ENCODE results near the gene COBL. TPM values are rescaled to one million over a fixed set of nuclear protein-coding genes. Genes with fewer than 3 reads are reported as not detected.

The COBL gene
- total RNA-seq, 2 experiments from 2014 or later = not detected

GRCh38 chr7:51344406-51345138 lies 28.0 kb upstream of the COBL start:
- DNase-seq (no peak), ATAC-seq (ENCODE audit: low read depth) (no peak)
- no peaks in the 10 kb centered on the region for H3K9me3 Mint-ChIP-seq
- H3K27ac Mint-ChIP-seq = no peak overlapping the region
- H3K27me3 Mint-ChIP-seq = peaks cover 7% of the 10 kb centered on the region
- POLR2A ChIA-PET = no interaction called here
- H3K4me1 Mint-ChIP-seq = no peaks in the 10 kb centered on the region
- no peak overlapping the region for H3K4me3 Mint-ChIP-seq
- no peaks in the 10 kb centered on the region for H3K36me3 Mint-ChIP-seq

- Mint-ChIP-seq H3K36me3 (no peaks in the 10 kb centered on the region), H3K27me3 (peaks cover 5% of the 10 kb centered on the region), H3K9me3 (no peaks in the 10 kb centered on the region), H3K4me1 (no peaks in the 10 kb centered on the region), H3K27ac (no peak overlapping the region), H3K4me3 (no peak overlapping the region)
- ATAC-seq (ENCODE audit: low read depth) (no peak), DNase-seq (no peak)
- POLR2A ChIA-PET = no interaction called here
Observed at GRCh38 chr7:51340936-51341335, 24.3 kb upstream of the COBL start.

GRCh38 chr7:51340029-51340838 lies 23.6 kb upstream of the COBL start:
- POLR2A ChIA-PET = no interaction called here
- Mint-ChIP-seq H3K4me3 (no peak overlapping the region), H3K27me3 (peaks cover 3% of the 10 kb centered on the region), H3K36me3 (no peaks in the 10 kb centered on the region), H3K9me3 (no peaks in the 10 kb centered on the region), H3K4me1 (no peaks in the 10 kb centered on the region), H3K27ac (no peak overlapping the region)
- DNase-seq = no peak
- no peak for ATAC-seq (ENCODE audit: low read depth)

- Mint-ChIP-seq H3K36me3 (no peaks in the 10 kb centered on the region), H3K4me1 (no peaks in the 10 kb centered on the region), H3K4me3 (no peak overlapping the region), H3K9me3 (no peaks in the 10 kb centered on the region), H3K27ac (no peak overlapping the region), H3K27me3 (no peaks in the 10 kb centered on the region)
- no peak for ATAC-seq (ENCODE audit: low read depth)
- POLR2A ChIA-PET = no interaction called here
- no peak for DNase-seq
Observed at GRCh38 chr7:51335057-51335456, 18.4 kb upstream of the COBL start.

- POLR2A ChIA-PET = no interaction called here
- DNase-seq (no peak), ATAC-seq (ENCODE audit: low read depth) (no peak)
- Mint-ChIP-seq H3K4me1 (no peaks in the 10 kb centered on the region), H3K27ac (no peak overlapping the region), H3K9me3 (no peaks in the 10 kb centered on the region), H3K36me3 (no peaks in the 10 kb centered on the region), H3K27me3 (no peaks in the 10 kb centered on the region), H3K4me3 (no peak overlapping the region)
Observed at GRCh38 chr7:51329696-51330263, 13.2 kb upstream of the COBL start.

GRCh38 chr7:51328351-51328801 lies 11.8 kb upstream of the COBL start:
- Mint-ChIP-seq H3K9me3 (no peaks in the 10 kb centered on the region), H3K27me3 (no peaks in the 10 kb centered on the region), H3K36me3 (no peaks in the 10 kb centered on the region), H3K27ac (no peak overlapping the region), H3K4me3 (no peak overlapping the region), H3K4me1 (no peaks in the 10 kb centered on the region)
- ATAC-seq (ENCODE audit: low read depth) (no peak), DNase-seq (no peak)
- POLR2A ChIA-PET = no interaction called here

- POLR2A ChIA-PET = no interaction called here
- ATAC-seq (ENCODE audit: low read depth) (no peak), DNase-seq (no peak)
- Mint-ChIP-seq H3K27ac (no peak overlapping the region), H3K36me3 (no peaks in the 10 kb centered on the region), H3K9me3 (no peaks in the 10 kb centered on the region), H3K27me3 (no peaks in the 10 kb centered on the region), H3K4me3 (no peak overlapping the region), H3K4me1 (no peaks in the 10 kb centered on the region)
Observed at GRCh38 chr7:51327287-51327717, 10.7 kb upstream of the COBL start.

- DNase-seq (no peak), ATAC-seq (ENCODE audit: low read depth) (no peak)
- no peaks in the 10 kb centered on the region for H3K9me3 Mint-ChIP-seq
- H3K27ac Mint-ChIP-seq = no peak overlapping the region
- no peaks in the 10 kb centered on the region for H3K4me1 Mint-ChIP-seq
- no peak overlapping the region for H3K4me3 Mint-ChIP-seq
- H3K36me3 Mint-ChIP-seq = no peaks in the 10 kb centered on the region
- H3K27me3 Mint-ChIP-seq = no peaks in the 10 kb centered on the region
- POLR2A ChIA-PET = no interaction called here
Observed at GRCh38 chr7:51326656-51327286, 10.2 kb upstream of the COBL start.

GRCh38 chr7:51325908-51326307 lies 9.3 kb upstream of the COBL start:
- Mint-ChIP-seq H3K4me1 (no peaks in the 10 kb centered on the region), H3K27ac (no peak overlapping the region), H3K9me3 (no peaks in the 10 kb centered on the region), H3K27me3 (no peaks in the 10 kb centered on the region), H3K36me3 (no peaks in the 10 kb centered on the region), H3K4me3 (no peak overlapping the region)
- ATAC-seq (ENCODE audit: low read depth) = no peak
- DNase-seq = no peak
- POLR2A ChIA-PET = no interaction called here

- Mint-ChIP-seq H3K27ac (no peak overlapping the region), H3K9me3 (no peaks in the 10 kb centered on the region)
Observed at GRCh38 chr7:51325261-51325676, 8.7 kb upstream of the COBL start.

GRCh38 chr7:51324206-51324898 lies 7.7 kb upstream of the COBL start:
- no peak for DNase-seq
- ATAC-seq (ENCODE audit: low read depth) = no peak
- peaks cover 3% of the 10 kb centered on the region for H3K27me3 Mint-ChIP-seq
- H3K4me3 Mint-ChIP-seq = no peak overlapping the region
- no peak overlapping the region for H3K27ac Mint-ChIP-seq
- POLR2A ChIA-PET = no interaction called here
- H3K4me1 Mint-ChIP-seq = no peaks in the 10 kb centered on the region
- H3K9me3 Mint-ChIP-seq = no peaks in the 10 kb centered on the region
- H3K36me3 Mint-ChIP-seq = no peaks in the 10 kb centered on the region

More at GRCh38 chr7:51325261-51325676, 8.7 kb upstream of the COBL start:
- Mint-ChIP-seq H3K4me1 (no peaks in the 10 kb centered on the region), H3K27me3 (no peaks in the 10 kb centered on the region), H3K4me3 (no peak overlapping the region), H3K36me3 (no peaks in the 10 kb centered on the region)
- DNase-seq (no peak), ATAC-seq (ENCODE audit: low read depth) (no peak)
- POLR2A ChIA-PET = no interaction called here

- POLR2A ChIA-PET = no interaction called here
- Mint-ChIP-seq H3K27me3 (peaks cover 21% of the 10 kb centered on the region), H3K27ac (no peak overlapping the region), H3K4me3 (no peak overlapping the region), H3K9me3 (no peaks in the 10 kb centered on the region), H3K36me3 (no peaks in the 10 kb centered on the region), H3K4me1 (no peaks in the 10 kb centered on the region)
- ATAC-seq (ENCODE audit: low read depth) = no peak
- DNase-seq = no peak
Observed at GRCh38 chr7:51321961-51322515, 5.4 kb upstream of the COBL start.

Measured in activated naive CD8-positive, alpha-beta T cell treated with anti-CD3 and anti-CD28 coated beads, Interleukin-2, amount 10 ng/mL, durations not matched to agents 7 days and 5 days (primary cell).